Testis (tissue), 3 donors: ENCODE results near the gene ST8SIA3. TPM values are rescaled to one million over a fixed set of nuclear protein-coding genes. Genes with fewer than 3 reads are reported as not detected.
A peak's percentile ranks its signal among the peaks of the same experiment; 100 is the strongest.

Experiments
- DNase-seq: peaks from one replicate; pipeline ENCODE4 v3.0.0-alpha.2; 2019
- H3K27ac ChIP-seq, 2 donors: fragments of 200-600 bp; sonication (generic); one replicate each; pipeline ENCODE4 v1.5.1; 2019
- H3K27me3 ChIP-seq: fragments of 200-600 bp; sonication (generic); one replicate; pipeline ENCODE4 v1.5.1; 2019
- H3K36me3 ChIP-seq: fragments of 200-600 bp; sonication (generic); one replicate; pipeline ENCODE4 v1.5.1; 2017; ENCODE audit warnings: low read depth; ENCODE audit errors: missing control alignments
- H3K4me1 ChIP-seq: fragments of 200-600 bp; sonication (generic); one replicate; pipeline ENCODE4 v1.5.1; 2019
- H3K4me3 ChIP-seq, 2 donors: fragments of 200-600 bp; sonication (generic); one replicate each; pipeline ENCODE4 v1.5.1; 2017 to 2019
- H3K9me3 ChIP-seq: fragments of 200-600 bp; sonication (generic); one replicate; pipeline ENCODE4 v1.5.1; 2017
- POLR2A ChIP-seq: fragments of 450-650 bp; IDR thresholded peaks from one replicate; pipeline ENCODE4 v1.6.1; 2017; ENCODE audit warnings: antibody characterized with exemption, mild to moderate bottlenecking, moderate library complexity
- WGBS, 2 donors: methylation state at CpG; one replicate each; pipeline ENCODE4 v1.1.5; 2018; 5-methylcytosine and 5-hydroxymethylcytosine counted together
- intact Hi-C: fragments of 100-400 bp; cut with DNase I; formaldehyde crosslinking; loops from one replicate; pipeline ENCODE4 v1.15.1; 2023; ENCODE audit warnings: low total_unique reads
- polyA plus RNA-seq: library from polyadenylated mRNA; stranded (reverse); fragments of 350-450 nt; fragmentation: Illumina TruSeq; extraction: RNeasy Lipid Tissue Mini Kit (QIAGEN cat#74804); gene quantifications from one replicate; pipeline ENCODE4 v1.2.3, GENCODE V29; 2014; ENCODE audit warnings: low read depth, low replicate concordance; ENCODE audit not compliant: insufficient read depth
- total RNA-seq, 2 donors: library from RNA; depleted of rRNA; stranded (reverse); fragments of >200 nt; gene quantifications; one replicate each; pipeline ENCODE4 v1.2.3, GENCODE V29; 2016
- TF ChIP-seq, protein P1 (sequence below), 3 experiments: fragments of 450-650 bp in 2 of 3; fragments of 200-600 bp in 1 of 3; sonication (generic) in 1 of 3; IDR thresholded peaks; one replicate each; pipeline ENCODE4 v1.5.1; 2016 to 2019; ENCODE audit warnings: antibody characterized with exemption in 3 of 3, mild to moderate bottlenecking in 2 of 3, moderate library complexity in 1 of 3

The ST8SIA3 gene
- total and polyA plus RNA-seq, 3 donors from 2014 or later, result 0.93 to 2.5 (median 1.6) TPM

DNA sequence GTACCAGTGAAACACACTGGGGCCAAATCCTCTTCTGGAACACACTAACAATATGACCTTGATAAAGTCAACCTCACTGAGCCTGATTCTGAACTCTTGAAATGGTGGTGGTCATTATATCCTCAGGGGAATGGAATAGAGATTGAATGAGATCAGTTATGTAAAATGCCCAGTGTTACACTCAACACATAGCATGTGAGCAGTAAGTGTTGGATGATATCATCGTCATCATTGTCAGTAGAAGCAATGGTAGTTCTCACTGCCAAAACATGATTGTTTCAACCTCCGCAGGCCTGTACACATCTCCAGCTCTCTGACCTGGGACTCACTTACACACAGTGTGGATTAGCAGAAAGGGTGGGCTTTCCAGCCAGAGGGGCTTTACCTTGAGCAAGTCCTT, 5.5 kb upstream of the ST8SIA3 start:
- Histone ChIP-seq H3K4me1 (no peaks in the 10 kb centered on the region), H3K27ac (no peak overlapping the region), H3K9me3 (no peaks in the 10 kb centered on the region), H3K4me3 (no peak overlapping the region), H3K36me3 (no peaks in the 10 kb centered on the region), H3K27me3 (no peaks in the 10 kb centered on the region)
- 85 to 88% methylated on average over 2 of the region's 2 CpGs for WGBS, 2 donors
- TF ChIP-seq, protein P1, sequence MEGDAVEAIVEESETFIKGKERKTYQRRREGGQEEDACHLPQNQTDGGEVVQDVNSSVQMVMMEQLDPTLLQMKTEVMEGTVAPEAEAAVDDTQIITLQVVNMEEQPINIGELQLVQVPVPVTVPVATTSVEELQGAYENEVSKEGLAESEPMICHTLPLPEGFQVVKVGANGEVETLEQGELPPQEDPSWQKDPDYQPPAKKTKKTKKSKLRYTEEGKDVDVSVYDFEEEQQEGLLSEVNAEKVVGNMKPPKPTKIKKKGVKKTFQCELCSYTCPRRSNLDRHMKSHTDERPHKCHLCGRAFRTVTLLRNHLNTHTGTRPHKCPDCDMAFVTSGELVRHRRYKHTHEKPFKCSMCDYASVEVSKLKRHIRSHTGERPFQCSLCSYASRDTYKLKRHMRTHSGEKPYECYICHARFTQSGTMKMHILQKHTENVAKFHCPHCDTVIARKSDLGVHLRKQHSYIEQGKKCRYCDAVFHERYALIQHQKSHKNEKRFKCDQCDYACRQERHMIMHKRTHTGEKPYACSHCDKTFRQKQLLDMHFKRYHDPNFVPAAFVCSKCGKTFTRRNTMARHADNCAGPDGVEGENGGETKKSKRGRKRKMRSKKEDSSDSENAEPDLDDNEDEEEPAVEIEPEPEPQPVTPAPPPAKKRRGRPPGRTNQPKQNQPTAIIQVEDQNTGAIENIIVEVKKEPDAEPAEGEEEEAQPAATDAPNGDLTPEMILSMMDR (IDR thresholded peaks at IDR 0.05), result no peak
- TF ChIP-seq POLR2A, result no peak
- intact Hi-C loops, result no loop called here
- no peak for DNase-seq

DNA sequence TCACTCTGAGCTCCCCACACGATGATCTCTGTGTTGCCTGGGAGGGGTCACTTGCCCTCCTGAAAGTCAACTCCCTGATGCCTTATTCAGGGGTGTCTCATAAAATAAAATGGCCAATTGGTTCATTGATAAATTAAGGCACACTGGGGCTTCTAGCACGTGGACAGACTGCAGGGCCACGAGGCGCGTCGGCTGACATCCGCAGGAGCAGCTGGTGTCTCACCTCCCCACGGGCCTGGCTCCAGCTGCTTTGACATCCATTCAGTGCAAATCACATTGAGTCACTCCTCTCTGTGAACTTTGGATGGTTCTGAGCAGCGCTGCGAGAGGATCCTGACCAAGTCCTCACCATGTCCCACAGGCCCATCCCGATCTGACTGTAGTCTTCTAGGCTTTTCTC, 4.6 kb upstream of the ST8SIA3 start:
- TF ChIP-seq, protein P1 (IDR thresholded peaks at IDR 0.05), result no peak
- TF ChIP-seq POLR2A, result no peak
- Histone ChIP-seq H3K27me3 (no peaks in the 10 kb centered on the region), H3K4me3 (no peak overlapping the region), H3K4me1 (no peaks in the 10 kb centered on the region), H3K9me3 (no peaks in the 10 kb centered on the region), H3K36me3 (no peaks in the 10 kb centered on the region), H3K27ac (no peak overlapping the region)
- intact Hi-C loops, result no loop called here
- DNase-seq, result no peak
- WGBS, 2 donors, result 75 to 78% methylated on average over 11 of the region's 11 CpGs

DNA sequence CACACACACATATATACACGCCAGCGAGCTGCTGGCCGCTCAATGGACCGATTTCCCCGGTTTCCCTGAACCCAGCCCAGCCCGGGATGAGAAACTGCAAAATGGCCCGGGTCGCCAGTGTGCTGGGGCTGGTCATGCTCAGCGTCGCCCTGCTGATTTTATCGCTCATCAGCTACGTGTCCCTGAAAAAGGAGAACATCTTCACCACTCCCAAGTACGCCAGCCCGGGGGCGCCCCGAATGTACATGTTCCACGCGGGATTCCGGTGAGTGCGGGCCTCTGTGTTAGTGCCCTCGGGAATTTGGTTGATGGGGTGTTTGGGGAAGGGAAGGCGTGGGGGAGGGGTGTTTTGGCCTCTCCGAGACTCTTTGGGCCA, 392 bp downstream of the ST8SIA3 start:
- Histone ChIP-seq H3K27ac (no peak overlapping the region), H3K4me3 (peak overlapping the region; percentile 42 to 50), H3K27me3 (no peaks in the 10 kb centered on the region), H3K36me3 (no peaks in the 10 kb centered on the region), H3K4me1 (no peaks in the 10 kb centered on the region), H3K9me3 (no peaks in the 10 kb centered on the region)
- intact Hi-C loops, result no loop called here
- DNase-seq, result no peak
- 1 to 4% methylated on average over 19 to 23 of the region's 23 CpGs for WGBS, 2 donors
- TF ChIP-seq, protein P1 (IDR thresholded peaks at IDR 0.05), result no peak
- TF ChIP-seq POLR2A, result no peak

DNA sequence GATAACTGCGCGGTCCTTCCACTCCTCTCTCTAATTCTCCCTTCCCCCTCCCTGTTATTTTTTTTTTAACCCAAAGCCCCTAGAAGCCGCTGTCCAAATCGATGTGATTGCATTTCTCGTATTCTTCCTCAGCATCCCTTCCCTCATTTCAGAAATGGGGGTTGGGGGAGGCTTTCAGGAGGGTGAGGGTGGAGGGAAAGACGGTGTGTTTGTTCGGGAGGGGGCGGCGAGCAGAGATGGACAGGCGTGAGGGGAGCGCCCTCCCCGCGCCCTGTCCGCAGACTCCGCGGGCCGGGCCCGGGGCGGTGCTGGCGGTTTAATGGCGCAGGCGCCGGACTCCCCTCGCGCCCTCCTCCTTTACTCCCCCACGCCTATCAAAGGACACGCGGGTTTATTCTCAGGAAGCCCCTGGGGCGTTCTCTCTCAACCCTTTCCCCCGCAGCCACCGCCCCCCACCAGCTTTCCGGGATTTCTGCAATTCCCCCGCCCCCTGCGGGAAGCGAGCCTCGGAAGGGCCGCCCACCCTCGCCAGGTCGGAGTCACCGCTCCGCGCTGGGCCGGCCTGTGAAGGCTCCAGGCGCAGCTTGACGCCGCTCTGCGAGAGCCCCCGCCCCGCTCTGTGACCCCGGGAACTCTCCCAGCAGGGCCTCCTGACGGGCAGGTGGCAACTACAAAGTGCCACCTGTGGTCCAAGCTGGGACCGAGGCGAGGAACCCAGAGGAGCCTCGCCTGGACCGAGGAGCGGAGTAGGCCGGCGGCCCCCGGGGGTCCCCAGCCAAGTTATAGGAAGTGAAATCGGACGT, 981 bp downstream of the ST8SIA3 start:
- Histone ChIP-seq H3K9me3 (no peaks in the 10 kb centered on the region), H3K4me3 (peak overlapping the region; percentile 42 to 50), H3K4me1 (no peaks in the 10 kb centered on the region), H3K36me3 (no peaks in the 10 kb centered on the region), H3K27me3 (no peaks in the 10 kb centered on the region), H3K27ac (no peak overlapping the region)
- DNase-seq, result no peak
- TF ChIP-seq, protein P1 (IDR thresholded peaks at IDR 0.05), result no peak
- TF ChIP-seq POLR2A, result no peak
- 2 to 5% methylated on average over 18 to 52 of the region's 61 CpGs for WGBS, 2 donors
- intact Hi-C loops, result no loop called here

DNA sequence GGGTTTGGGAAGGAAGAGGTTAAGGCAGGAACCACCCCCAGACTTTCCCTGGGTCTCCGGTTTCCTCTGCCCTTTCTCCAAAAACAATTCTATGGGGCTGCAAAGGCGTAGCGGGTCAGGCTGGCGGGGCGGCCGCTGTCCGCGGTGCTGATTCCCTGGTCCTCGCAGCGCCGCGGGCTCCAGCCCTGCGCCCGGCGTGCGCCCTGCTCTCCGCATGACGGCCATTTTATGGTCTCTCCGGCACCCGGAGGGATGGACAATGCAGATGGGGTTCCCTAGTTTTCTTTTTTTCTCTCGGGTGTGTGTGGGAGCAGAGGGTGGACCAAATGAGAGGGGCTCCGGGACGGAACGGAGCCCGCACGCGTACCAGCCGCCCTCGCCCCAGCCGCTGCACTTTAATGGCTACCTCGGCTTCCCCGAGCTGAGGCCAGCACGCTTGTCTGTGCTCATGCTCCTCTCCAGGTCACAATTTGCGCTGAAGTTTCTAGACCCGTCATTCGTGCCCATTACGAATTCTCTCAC, 1.6 kb downstream of the ST8SIA3 start:
- intact Hi-C loops, result no loop called here
- H3K27me3 ChIP-seq, result no peaks in the 10 kb centered on the region
- H3K4me3 ChIP-seq, result peak overlapping the region; percentile 42 to 50
- peak; percentile 71 for DNase-seq
- TF ChIP-seq POLR2A, result no peak
- TF ChIP-seq, protein P1 (IDR thresholded peaks at IDR 0.05), result no peak
- H3K27ac ChIP-seq, result no peak overlapping the region
- no peaks in the 10 kb centered on the region for H3K4me1 ChIP-seq
- no peaks in the 10 kb centered on the region for H3K9me3 ChIP-seq
- 2% methylated on average over 34 to 37 of the region's 37 CpGs for WGBS, 2 donors
- no peaks in the 10 kb centered on the region for H3K36me3 ChIP-seq
